IPS-11a (cell line): ENCODE results near the gene ASGR1.

Source experiments
- H3K4me3 ChIP-seq: one replicate; pipeline ENCODE4 v1.5.1; 2013; ENCODE audit warnings: low read depth, low read length, control low read depth

ASGR1 gene

GRCh38 chr17:7216242-7217112, 37.3 kb upstream of the ASGR1 start:
- H3K4me3 ChIP-seq = peak overlapping the region; percentile 37

- H3K4me3 ChIP-seq = peak overlapping the region; percentile 33
These were observed 36.5 kb upstream of the ASGR1 start for GRCh38 chr17:7215652-7216180.

GRCh38 chr17:7215136-7215638, 36.0 kb upstream of the ASGR1 start:
- peak overlapping the region; percentile 25 for H3K4me3 ChIP-seq

- peak overlapping the region; percentile 41 for H3K4me3 ChIP-seq
These were observed 35.3 kb upstream of the ASGR1 start for GRCh38 chr17:7214300-7215135.

GRCh38 chr17:7213895-7214299, 34.7 kb upstream of the ASGR1 start:
- peak overlapping the region; percentile 41 for H3K4me3 ChIP-seq

- peak overlapping the region; percentile 44 for H3K4me3 ChIP-seq
These were observed 32.5 kb upstream of the ASGR1 start for GRCh38 chr17:7211491-7212273.

GRCh38 chr17:7208754-7209460, 29.7 kb upstream of the ASGR1 start:
- H3K4me3 ChIP-seq = no peak overlapping the region

GRCh38 chr17:7208027-7208571, 28.9 kb upstream of the ASGR1 start:
- H3K4me3 ChIP-seq = no peak overlapping the region

GRCh38 chr17:7207120-7208001, 28.2 kb upstream of the ASGR1 start:
- no peak overlapping the region for H3K4me3 ChIP-seq

- peak overlapping the region; percentile 31 for H3K4me3 ChIP-seq
These were observed 26.4 kb upstream of the ASGR1 start for GRCh38 chr17:7205561-7205960.

GRCh38 chr17:7204828-7205461, 25.8 kb upstream of the ASGR1 start:
- H3K4me3 ChIP-seq = peak overlapping the region; percentile 46

- H3K4me3 ChIP-seq = peak overlapping the region; percentile 46
These were observed 25.2 kb upstream of the ASGR1 start for GRCh38 chr17:7204336-7204735.

- H3K4me3 ChIP-seq = no peak overlapping the region
These were observed 24.2 kb upstream of the ASGR1 start for GRCh38 chr17:7203391-7203790.

- no peak overlapping the region for H3K4me3 ChIP-seq
These were observed 17.7 kb upstream of the ASGR1 start for GRCh38 chr17:7196651-7197401.

- no peak overlapping the region for H3K4me3 ChIP-seq
These were observed 16.8 kb upstream of the ASGR1 start for GRCh38 chr17:7195971-7196370.

GRCh38 chr17:7192271-7192937, 13.2 kb upstream of the ASGR1 start:
- no peak overlapping the region for H3K4me3 ChIP-seq
